ENCODE measurements around the gene IL1RN. TPM values are rescaled to one million over a fixed set of nuclear protein-coding genes. Genes with fewer than 3 reads are reported as not detected.

The IL1RN gene
- total RNA-seq, 1 experiment from 2014 or later, result not detected

DNA sequence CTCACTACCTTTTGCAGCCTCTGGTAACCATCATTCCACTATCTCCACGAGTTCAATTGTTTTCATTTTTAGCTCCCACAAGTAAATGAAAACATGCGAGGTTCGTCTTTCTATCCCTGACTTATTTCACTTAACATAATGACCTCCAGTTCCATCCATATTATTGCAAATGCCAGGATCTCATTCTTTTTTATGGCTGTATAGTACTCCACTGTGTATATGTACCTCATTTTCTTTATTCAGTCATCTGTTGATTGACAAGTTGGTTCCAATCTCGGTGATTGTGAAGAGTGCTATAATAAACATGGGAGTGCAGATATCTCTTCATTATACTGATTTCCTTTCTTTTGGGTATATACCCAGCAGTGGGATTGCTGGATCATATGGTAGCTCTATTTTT lies 16.9 kb downstream of the IL1RN start:
- Histone ChIP-seq H3K27me3 (replicated peaks; ENCODE audit: control insufficient read depth, insufficient read depth, low read length) (no peaks in the 10 kb centered on the region), H3K9me3 (no peaks in the 10 kb centered on the region; the same call in none of the 2 replicates), H3K36me3 (ENCODE audit: control insufficient read depth, insufficient read depth, low read length) (no peaks in the 10 kb centered on the region), H3K4me3 (ENCODE audit: low read depth, low read length) (no peak overlapping the region), H3K4me1 (peaks cover 5% of the 10 kb centered on the region)
- DNase-seq, result no peak
- TF ChIP-seq, protein P1, sequence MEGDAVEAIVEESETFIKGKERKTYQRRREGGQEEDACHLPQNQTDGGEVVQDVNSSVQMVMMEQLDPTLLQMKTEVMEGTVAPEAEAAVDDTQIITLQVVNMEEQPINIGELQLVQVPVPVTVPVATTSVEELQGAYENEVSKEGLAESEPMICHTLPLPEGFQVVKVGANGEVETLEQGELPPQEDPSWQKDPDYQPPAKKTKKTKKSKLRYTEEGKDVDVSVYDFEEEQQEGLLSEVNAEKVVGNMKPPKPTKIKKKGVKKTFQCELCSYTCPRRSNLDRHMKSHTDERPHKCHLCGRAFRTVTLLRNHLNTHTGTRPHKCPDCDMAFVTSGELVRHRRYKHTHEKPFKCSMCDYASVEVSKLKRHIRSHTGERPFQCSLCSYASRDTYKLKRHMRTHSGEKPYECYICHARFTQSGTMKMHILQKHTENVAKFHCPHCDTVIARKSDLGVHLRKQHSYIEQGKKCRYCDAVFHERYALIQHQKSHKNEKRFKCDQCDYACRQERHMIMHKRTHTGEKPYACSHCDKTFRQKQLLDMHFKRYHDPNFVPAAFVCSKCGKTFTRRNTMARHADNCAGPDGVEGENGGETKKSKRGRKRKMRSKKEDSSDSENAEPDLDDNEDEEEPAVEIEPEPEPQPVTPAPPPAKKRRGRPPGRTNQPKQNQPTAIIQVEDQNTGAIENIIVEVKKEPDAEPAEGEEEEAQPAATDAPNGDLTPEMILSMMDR (IDR thresholded peaks at IDR 0.05; ENCODE audit: insufficient read depth in 1 of 2, low read depth in 1 of 2, low read length in 1 of 2, severe bottlenecking in 1 of 2, unreplicated experiment in 1 of 2), result no peak
- no TSS peak for BruUV-seq (replicated peaks)
- Mint-ChIP-seq H3K27ac (ENCODE audit: unreplicated experiment) (no peak overlapping the region), H3K36me3 (ENCODE audit: insufficient read depth, unreplicated experiment) (no peaks in the 10 kb centered on the region), H3K4me3 (ENCODE audit: unreplicated experiment) (no peak overlapping the region), H3K4me1 (ENCODE audit: low read depth, unreplicated experiment) (peaks cover 6% of the 10 kb centered on the region), H3K27me3 (ENCODE audit: insufficient read depth, unreplicated experiment) (no peaks in the 10 kb centered on the region), H3K9me3 (ENCODE audit: unreplicated experiment) (no peaks in the 10 kb centered on the region)
- CTCF ChIA-PET, result no interaction called here
- POLR2A ChIA-PET, result no interaction called here
- intact Hi-C loops (cut with micrococcal nuclease; ENCODE audit: unreplicated experiment), result no loop called here

GRCh38 chr2:113148606-113149552 lies 21.5 kb downstream of the IL1RN start:
- H3K9me3 Mint-ChIP-seq (ENCODE audit: unreplicated experiment), result no peaks in the 10 kb centered on the region
- BruUV-seq (replicated peaks), result no TSS peak
- Histone ChIP-seq H3K27me3 (replicated peaks; ENCODE audit: control insufficient read depth, insufficient read depth, low read length) (no peaks in the 10 kb centered on the region), H3K4me3 (ENCODE audit: low read depth, low read length) (no peak overlapping the region), H3K36me3 (ENCODE audit: control insufficient read depth, insufficient read depth, low read length) (no peaks in the 10 kb centered on the region), H3K9me3 (no peaks in the 10 kb centered on the region; the same call in none of the 2 replicates), H3K4me1 (no peaks in the 10 kb centered on the region)
- intact Hi-C loops (cut with micrococcal nuclease; ENCODE audit: unreplicated experiment), result no loop called here
- CTCF ChIA-PET, result interaction anchor here (0.8 to 1.7 kb wide), 3 partner anchors 11 to 69 kb away, joined by 3 to 4 read pairs (median 4); no protein-coding TSS in a partner anchor
- H3K27me3 Mint-ChIP-seq (ENCODE audit: insufficient read depth, unreplicated experiment), result no peaks in the 10 kb centered on the region
- no peak overlapping the region for H3K27ac Mint-ChIP-seq (ENCODE audit: unreplicated experiment)
- no peak for DNase-seq
- TF ChIP-seq, protein P1 (IDR thresholded peaks at IDR 0.05; ENCODE audit: insufficient read depth in 1 of 2, low read depth in 1 of 2, low read length in 1 of 2, severe bottlenecking in 1 of 2, unreplicated experiment in 1 of 2), result no peak
- no peaks in the 10 kb centered on the region for H3K4me1 Mint-ChIP-seq (ENCODE audit: low read depth, unreplicated experiment)
- no peak overlapping the region for H3K4me3 Mint-ChIP-seq (ENCODE audit: unreplicated experiment)
- peaks cover 4% of the 10 kb centered on the region for H3K36me3 Mint-ChIP-seq (ENCODE audit: insufficient read depth, unreplicated experiment)
- POLR2A ChIA-PET, result no interaction called here

DNA sequence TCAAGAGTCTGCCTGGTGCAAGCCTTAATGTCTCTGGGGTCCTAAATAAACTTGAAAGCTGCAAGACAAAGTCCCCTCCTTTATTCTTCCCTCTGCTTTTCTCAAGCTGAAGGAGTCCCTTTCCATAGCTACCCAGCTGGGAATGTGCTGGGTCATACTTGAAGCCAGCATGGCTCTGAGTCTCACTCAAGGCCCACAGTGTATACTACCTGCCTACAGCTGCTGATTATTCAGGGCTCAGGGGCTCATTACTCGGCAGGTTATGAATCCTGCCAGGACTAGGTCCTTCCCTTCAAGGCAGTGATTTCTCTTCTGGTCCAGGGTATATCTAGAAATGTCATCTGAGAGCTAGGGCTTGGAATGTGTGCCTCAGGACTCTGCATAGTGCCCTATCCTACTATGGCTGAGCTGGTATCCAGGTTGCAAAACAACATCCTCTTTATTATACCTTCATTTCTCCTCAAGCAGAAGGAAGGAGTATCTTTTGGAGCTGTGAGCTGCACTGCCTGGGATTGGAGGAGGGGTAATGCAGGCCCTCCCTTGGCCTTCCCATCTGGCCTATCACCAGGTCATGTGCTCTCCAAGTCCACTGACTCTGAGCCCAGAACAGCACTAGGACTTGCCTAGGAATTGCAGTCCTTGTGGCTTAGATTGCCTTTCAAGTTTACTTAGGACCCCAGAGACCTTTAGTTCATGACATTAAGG lies 22.3 kb downstream of the IL1RN start:
- Histone ChIP-seq H3K27me3 (replicated peaks; ENCODE audit: control insufficient read depth, insufficient read depth, low read length) (no peaks in the 10 kb centered on the region), H3K4me3 (ENCODE audit: low read depth, low read length) (no peak overlapping the region), H3K36me3 (ENCODE audit: control insufficient read depth, insufficient read depth, low read length) (no peaks in the 10 kb centered on the region), H3K9me3 (no peaks in the 10 kb centered on the region; the same call in 1 of the 2 replicates), H3K4me1 (no peaks in the 10 kb centered on the region)
- no peak for DNase-seq
- BruUV-seq (replicated peaks), result no TSS peak
- Mint-ChIP-seq H3K4me3 (ENCODE audit: unreplicated experiment) (no peak overlapping the region), H3K9me3 (ENCODE audit: unreplicated experiment) (no peaks in the 10 kb centered on the region), H3K27me3 (ENCODE audit: insufficient read depth, unreplicated experiment) (no peaks in the 10 kb centered on the region), H3K4me1 (ENCODE audit: low read depth, unreplicated experiment) (no peaks in the 10 kb centered on the region), H3K36me3 (ENCODE audit: insufficient read depth, unreplicated experiment) (peaks cover 4% of the 10 kb centered on the region), H3K27ac (ENCODE audit: unreplicated experiment) (no peak overlapping the region)
- POLR2A ChIA-PET, result no interaction called here
- CTCF ChIA-PET, result interaction anchor here (0.8 to 1.7 kb wide), 2 partner anchors 11 to 50 kb away, joined by 3 to 4 read pairs; no protein-coding TSS in a partner anchor
- TF ChIP-seq, protein P1 (IDR thresholded peaks at IDR 0.05; ENCODE audit: insufficient read depth in 1 of 2, low read depth in 1 of 2, low read length in 1 of 2, severe bottlenecking in 1 of 2, unreplicated experiment in 1 of 2), result no peak
- intact Hi-C loops (cut with micrococcal nuclease; ENCODE audit: unreplicated experiment), result no loop called here

Data from Caco-2 (cell line).